B cell (primary cell): ENCODE data around the gene GDF11.

Experiments used
- CTCF ChIP-seq: fragments of 200-600 bp; IDR thresholded peaks from one replicate; pipeline ENCODE4 v1.8.0; 2022; ENCODE audit warnings: antibody characterized with exemption, mild to moderate bottlenecking
- EZH2 ChIP-seq: IDR thresholded peaks from 2 replicates; pipeline ENCODE4 v1.6.1; 2012; ENCODE audit warnings: borderline replicate concordance, low read depth, mild to moderate bottlenecking, moderate library complexity, low read length; ENCODE audit not compliant: insufficient read depth, poor library complexity, severe bottlenecking

- TF ChIP-seq CTCF (no peak), EZH2 (no peak)
These were observed 18.0 kb upstream of the GDF11 start for GRCh38 chr12:55724940-55725309.
